Activated T-cell treated with anti-CD3 and anti-CD28 coated beads, Interleukin-2, amount 50 U/mL, for 1 hour (primary cell): Measurements from ENCODE around the gene DHRS2.
"Not testable (repeated sequence)": the region's sequence is repeated elsewhere in the genome, so short reads cannot be mapped to it uniquely, and the experiment has no call there.

ENCODE experiments used
- DNase-seq: peaks from one replicate; pipeline ENCODE4 v3.0.0-alpha.2; 2020

DHRS2 gene

DNA sequence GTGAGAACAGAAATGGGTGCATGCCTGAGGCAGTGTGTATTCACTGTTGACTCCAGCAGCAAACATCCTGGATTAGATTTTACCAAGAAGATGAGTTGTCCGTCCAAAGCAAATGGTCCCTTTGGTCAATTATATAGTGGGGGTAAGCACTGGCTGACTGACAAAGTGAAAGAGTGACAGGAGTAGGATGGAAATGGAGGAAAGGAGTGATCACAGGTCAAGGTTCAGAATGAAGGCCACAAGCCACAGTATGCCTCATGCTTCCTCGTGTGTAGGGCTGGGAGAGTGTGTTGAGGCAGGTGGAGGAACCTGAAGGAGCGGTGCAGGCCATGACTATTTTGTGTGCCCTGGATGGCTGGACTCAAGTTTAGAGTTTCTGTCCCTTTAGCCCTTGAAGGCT, 14.3 kb downstream of the DHRS2 start:
- no peak for DNase-seq

DNA sequence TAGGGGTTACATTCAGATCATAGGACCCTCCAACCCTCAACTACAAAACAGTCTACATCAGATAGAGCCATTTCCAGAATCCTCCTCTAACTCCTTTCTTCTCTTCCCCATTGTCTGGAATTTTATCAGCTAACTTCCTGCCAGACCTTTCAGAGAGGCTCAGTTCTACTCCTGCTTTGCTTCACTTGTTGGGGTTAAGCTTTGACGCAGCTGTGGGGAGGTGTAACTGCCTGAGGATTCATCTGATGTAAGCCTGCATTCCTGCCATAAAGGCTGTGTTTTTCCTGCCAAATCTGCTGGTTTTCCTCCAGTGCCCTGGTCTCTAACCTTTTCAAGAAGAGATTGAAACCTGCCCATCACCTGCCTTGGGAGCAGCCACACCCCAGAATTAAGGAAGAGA, 16.9 kb downstream of the DHRS2 start:
- no peak for DNase-seq

DNA sequence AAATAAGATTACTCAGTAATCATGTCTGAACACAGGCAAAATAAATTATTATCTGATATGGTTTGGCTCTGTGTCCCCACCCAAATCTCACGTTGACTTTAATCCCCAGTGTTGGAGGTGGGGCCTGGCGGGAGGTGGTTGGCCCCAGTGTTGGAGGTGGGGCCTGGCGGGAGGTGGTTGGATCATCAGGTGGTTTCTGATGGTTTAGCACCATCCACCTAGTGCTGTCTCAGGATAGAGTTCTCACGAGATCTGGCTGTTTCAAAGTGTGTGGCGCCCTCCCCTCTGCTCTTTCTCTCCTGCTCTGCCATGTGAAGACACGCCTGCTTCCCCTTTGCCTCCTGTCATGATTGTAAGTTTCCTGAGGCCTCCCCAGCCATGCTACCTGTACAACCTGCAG, 18.1 kb downstream of the DHRS2 start:
- DNase-seq: no peak

DNA sequence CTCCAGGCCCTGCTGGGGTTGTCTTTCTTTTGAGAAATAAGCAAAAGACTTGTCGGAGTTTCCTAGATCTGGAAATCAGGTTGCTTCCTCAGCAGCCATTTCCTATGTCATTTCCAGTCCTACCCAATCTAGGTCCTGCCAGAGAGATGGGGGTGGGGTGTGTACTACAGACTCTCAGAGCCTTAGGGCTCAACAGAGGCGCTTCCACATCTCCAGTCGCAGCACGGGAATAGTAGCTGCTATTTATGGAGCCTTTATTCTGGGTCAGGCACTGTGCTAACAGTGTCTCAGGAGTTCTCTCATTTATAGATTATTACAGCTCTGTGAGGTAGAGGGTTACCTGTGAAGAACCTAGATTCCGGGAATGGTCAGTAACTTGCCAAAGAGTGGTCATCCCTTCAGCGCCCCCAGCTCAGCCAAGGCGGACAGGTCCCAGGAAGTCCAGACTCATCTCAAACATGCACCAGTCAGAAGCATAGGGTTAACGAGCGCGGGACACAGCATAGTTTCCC, 21.9 kb downstream of the DHRS2 start:
- DNase-seq: no peak

DNA sequence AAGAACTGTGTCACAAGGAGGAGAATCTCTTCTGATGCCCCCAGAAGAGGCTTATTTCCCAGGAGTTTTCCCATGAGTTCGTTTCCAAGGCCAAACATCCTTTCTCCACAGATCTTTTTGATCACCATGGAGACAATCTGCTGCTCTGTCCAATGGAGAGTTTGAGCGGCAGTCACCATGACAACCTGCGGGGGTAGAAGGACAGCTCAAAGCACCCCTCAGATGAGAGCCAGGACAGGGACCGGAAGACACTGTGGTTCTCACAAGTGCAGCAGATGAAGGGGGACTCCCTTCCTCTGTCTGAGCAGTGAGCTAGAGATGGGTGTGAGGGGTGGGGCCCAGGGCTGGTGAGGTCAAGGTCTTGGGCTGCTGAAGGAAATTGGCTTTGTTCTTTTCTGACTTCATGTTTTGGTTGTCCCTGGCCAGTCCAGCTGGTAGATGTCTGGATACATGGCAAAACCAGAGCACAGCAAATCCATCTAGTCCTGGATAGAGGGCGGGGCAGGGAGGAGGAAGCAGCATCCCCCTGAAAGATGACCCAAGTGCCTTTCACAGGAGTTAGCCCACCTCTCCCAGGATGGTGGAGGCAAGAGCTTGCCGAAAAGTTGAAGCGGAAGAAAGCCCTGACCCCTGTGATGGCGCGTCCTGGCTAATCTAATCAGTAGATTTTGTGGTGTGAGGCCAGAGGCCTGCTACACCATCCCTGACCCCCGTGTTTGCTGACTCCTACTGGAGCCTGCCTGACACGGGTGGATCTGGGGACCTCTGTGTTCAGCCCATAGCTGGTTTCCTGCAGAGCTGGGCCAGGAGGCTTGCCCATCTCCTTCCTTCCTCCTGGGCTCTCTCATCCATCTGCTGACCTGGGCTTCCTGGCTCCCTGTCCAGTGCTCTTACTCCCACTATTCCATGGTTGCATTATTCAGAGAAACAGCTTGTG, 24.4 kb downstream of the DHRS2 start:
- no peak for DNase-seq

DNA sequence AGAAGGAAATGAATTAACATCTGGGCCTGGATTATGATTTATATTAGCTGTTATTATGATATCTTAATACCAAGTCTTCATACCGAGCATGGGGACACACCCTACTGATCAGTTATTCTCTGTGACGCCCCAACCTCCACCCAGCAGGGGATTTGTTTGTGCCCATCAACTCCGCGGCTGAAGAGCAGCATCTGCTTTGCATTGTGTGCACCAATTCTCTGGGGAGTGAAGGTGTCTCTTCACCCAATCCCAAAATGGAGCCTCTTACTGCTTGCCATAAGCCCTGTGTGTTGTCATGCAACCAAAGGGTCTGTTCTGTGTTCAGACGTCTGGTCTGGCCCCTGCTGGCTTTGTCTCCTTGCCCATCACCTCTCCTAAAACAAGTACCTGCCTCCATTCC, 25.4 kb downstream of the DHRS2 start:
- DNase-seq: no peak

DNA sequence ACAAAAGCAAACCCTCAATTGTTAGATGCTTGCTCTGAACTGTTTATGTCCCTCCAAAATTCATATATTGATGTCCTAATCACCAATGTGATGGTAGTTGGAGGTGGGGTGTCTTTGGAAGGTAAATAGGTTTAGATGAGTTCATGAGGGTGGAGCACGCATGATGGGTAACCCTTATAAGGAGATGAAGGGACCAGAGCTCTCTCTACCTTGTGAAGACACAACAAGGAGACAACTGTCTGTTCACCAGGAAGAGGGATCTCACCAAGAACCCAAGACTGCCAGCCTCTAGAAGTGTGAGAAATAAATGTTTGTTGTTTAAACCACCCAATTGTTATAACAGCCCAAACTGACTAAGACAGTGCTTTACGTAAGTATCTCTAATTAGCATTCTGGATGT, 27.0 kb downstream of the DHRS2 start:
- DNase-seq: no peak

DNA sequence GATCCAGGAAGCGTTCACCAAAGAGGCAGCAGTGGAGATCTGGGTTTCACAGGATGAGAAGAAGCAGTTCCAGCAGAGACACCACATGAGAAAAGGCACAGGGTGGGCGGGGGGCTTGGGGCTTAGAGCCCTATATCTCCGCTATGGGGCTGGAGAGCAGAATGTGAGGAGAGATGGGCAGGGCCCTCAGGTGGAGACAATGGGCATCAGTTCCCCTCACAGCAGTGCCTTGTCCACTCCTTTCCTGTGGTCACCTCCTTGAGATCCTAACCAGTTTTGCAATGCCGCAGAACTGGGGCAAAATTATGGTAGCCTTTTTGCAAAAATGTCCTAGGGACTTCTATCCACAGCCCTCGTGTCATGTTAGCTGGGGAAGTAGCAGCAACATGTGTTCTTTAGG, 27.5 kb downstream of the DHRS2 start:
- DNase-seq: no peak

DNA sequence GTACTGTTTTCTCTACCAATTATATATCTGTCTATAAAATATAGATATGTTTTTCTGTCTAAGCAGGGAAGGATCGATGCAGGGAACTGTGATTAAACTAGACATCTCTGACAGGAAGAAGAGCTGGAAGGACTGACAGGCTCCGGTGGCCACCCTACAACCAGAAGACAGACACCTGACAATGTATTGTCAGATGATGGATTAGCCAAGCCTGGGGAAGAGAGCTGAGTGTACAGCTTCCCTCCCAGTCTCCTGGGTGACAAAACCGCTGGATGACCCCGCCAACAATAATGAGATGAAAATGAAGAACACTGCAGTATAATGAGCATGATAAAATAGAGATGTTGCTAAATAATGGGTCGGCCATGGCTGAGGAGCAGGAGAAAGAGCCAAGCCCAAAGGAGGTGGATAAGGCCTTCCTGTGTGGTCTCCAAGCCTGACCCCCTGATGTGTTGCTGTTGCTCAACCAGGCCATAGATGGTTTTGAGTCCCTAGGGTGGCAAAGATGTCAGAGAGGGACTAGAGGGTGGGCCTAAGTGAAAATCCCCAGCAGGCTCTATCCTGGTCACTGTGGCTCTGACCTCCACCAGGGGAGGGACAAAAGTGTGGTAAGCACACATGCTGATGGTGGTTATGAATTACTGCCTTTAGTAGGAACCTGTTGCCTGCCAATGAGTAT, 28.2 kb downstream of the DHRS2 start:
- DNase-seq: no peak

DNA sequence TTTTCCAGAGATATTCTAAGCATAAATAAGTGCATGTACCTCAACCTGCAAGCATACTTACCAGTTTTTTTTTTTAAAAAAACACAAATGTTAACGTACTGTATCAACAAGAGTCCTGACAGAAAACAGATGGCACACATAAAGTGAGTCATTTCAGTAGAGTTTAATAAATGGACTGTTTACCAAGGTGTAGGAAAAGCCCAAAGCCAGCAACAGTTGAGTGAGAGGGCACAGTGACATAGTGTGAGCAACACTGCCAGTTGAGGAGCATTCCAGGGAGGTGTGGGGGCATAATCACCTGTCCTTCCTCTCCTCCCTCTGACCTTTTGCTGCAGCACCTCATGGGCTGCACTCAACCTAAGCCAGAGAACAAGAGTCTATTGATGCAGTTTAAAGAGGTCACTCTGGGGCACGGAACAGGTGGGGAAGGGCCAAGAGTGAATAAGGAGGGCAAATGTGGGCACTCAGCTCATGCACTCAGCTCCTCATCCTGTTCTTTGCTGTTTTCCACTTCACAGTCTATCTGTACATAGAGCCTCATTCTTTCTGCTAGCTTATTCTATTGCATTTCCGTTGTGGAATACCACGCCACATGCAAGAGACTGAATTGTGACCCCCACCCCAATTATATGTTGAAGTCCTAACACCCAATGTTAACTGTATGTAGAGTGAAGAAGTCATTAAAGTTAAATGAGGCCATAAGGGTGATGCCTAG, 29.3 kb downstream of the DHRS2 start:
- DNase-seq: no peak

DNA sequence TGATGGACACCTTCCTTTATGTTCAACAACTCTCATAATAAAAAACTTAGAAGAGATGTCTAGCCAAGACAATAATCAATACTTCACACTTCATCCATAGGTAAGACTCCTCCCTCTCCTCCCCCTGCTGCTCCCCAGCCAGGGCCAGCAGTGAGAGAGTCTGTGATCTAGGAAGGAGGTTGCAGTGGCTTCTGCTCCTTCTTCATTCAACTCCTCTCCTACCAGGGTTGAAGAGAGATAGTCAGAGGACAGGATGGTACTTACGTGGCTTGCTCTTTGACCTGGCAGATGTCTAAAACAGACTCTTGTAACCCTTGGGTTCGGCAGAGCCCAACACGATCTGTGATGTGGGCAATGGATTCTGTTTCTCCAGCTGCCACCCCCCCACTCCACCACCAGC, 31.0 kb downstream of the DHRS2 start:
- no peak for DNase-seq

DNA sequence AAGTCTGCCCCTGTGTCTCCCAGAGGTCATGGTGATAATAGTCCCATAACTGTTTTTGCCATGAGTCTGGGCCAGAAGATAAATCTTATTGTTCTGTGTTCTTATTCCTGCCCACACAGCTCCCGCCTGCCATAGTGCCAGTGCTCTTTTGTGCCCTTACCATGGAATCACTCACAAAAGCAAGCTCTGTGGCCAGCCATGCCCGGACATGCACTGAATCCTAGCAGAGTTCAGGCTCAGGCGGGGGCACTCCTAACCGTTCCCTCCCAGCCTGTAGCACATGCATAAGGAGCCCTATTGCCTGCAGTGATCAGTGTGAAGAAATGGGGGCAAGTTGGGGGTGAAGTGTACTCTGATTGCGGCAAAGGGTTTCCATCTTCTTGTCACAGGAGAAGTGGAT, 33.3 kb downstream of the DHRS2 start:
- DNase-seq: no peak

DNA sequence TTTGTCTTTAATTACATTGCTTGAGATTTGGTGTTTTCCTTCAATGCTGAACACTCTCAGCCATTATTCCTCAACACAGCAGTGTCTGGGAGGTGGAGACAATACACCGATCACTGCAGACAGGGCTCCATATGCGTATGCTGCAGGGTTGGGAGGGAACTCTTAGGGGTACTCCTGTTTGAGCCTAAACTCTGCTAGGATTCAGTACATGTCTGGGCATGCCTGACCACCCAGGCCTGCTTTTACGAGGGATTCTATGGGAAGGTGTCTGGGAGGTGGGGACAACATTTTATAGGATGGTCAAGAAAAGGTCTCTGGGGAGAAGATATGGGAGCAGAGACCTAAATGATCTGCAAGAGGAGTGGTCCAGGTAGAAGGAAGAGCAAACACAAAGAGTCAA, 34.3 kb downstream of the DHRS2 start:
- no peak for DNase-seq

DNA sequence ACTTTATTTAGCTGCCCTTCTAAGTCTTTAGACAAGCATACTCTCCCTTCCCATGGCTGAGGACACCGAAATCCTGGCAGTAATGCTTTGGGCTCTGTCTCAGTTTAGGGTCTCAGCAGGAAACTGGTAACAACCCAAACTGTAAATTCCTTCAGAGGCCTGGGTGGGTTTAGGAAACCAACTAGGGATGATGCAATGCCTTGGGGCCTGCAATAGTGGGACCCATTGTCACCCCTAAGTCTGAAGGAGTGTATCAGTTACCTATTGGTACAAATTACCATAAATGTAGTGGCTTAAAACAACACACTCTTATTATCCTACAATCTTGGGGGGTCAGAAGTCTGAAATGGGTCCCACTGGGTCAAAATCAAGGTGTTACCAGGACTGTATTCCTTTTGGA, 36.0 kb downstream of the DHRS2 start:
- no peak for DNase-seq

DNA sequence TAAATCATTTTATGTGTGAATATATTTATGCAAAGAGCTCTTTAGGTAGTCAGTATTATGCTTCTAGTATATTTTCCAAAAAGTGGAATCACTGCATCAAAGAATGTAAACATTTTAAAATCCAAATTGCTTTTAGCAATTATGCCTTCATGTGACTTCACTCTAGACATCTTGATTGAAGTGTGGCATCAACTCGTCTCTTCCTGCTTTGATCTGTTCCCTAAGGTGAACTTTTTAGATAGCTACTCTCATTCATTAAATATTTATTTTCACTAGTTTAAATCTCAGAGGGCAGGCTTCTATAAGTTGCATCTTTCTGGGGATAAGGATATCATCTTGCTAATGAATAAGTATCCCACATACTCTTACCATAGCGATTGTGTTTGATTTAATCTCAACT, 39.2 kb downstream of the DHRS2 start:
- no peak for DNase-seq

DNA sequence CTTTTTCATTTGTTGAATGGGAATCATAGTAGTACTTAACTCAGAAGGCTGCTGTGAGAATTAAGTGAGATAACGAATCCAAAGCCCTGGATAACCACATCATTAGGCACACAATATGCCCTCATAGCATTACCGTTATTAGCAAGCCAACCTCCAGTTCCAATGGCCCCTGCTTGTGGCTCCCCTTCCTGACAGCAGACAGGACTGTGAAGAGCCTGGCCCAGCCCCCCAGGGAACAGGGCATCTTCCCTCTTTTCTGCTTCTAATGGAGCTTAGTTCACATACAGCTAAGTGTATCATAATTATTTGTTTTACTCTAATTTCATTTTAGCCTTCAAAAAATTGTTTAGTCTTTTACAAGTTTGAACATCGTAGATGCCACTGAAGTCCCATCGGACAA, 39.7 kb downstream of the DHRS2 start:
- DNase-seq: no peak

DNA sequence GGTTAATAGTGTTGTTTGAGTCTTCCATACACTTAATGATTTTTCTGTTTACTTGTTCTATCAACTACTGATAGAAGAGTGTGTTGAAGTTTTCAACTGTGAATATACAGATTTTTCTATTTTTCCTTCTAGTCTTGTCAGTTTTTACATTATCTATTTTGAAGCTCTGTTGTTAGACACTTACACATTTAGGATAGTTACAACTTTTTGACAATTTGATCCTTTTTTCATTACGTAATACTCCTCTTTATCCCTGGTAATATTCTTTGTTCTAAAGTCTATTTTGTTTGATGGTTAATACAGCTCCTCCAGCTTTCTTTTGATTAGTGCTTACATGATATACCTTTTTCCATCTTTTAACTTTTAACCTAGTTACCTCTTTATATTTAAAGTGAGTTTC, 45.2 kb downstream of the DHRS2 start:
- DNase-seq: no peak

DNA sequence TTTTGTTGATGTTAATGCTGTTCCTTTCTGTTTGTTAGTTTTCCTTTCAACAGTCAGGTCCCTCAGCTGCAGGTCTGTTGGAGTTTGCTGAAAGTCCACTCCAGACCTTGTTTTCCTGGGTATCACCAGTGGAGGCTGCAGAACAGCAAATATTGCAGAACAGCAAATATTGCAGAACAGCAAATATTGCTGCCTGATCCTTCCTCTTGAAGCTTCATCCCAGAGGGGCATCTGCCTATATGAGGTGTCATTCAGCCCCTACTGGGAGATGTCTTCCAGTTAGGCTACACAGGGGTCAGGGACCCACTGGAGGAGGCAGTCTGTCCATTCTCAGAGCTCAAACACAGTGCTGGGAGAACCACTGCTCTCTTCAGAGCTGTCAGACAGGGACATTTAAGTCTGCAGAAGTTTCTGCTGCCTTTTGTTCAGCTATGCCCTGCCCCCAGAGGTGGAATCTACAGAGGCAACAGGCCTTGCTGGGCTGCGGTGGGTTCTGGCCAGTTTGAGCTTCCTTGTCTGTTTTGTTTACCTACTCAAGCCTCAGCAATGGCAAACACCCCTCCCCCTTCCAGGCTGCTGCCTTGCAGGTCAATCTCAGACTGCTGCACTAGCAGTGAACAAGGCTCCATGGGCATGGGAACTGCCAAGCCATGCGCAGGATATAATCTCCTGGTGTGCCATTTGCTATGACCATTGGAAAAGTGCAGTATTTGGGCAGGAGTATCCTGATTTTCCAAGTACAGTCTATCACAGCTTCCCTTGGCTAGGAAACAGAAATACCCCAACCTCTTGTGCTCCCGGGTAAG, 53.7 kb downstream of the DHRS2 start:
- DNase-seq: not testable (repeated sequence)

DNA sequence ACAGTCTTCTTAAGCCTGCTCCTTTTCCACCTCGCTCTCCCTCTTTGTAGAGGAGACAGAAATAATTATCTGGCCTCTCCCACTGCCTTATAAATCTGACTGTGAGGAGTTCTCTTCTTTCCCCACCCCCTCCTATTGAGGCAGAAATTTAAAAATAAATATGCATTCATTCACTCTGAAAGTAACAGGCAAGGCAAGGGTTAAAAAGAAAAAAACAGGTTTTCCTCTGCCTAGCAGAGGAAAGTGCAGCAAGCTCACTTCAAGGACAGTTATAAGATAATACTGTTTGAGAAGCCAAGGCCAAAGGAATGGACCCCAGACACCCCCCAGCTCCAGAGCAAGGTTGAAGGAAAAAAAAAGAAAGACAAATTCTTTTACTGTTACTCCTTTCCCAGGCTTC, 56.3 kb downstream of the DHRS2 start:
- no peak for DNase-seq

DNA sequence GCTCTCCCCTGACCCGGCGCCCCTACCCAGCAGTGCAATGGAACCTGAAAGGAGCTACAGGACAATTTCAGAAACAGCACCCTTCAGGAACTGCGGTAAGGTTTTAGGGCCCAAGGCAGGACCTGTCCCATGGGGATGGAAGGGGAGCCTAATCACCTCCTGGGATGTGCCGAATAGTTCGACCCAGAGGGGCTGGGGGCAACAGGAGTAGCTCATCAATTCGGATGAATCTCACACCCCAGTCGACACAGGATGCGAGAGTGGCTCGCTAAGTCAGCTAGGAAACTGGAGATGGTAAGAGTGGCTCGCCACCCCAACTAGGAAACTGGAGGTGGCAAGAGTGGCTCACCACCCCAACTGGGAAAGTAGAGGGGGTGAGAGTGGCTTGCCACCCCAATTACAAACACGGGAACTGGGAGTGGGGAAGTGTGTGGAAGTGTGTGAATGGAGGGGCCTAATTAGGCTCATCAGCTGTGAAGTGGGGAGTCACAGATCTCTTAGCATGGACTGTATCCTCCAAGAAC, 57.1 kb downstream of the DHRS2 start:
- DNase-seq: no peak

DNA sequence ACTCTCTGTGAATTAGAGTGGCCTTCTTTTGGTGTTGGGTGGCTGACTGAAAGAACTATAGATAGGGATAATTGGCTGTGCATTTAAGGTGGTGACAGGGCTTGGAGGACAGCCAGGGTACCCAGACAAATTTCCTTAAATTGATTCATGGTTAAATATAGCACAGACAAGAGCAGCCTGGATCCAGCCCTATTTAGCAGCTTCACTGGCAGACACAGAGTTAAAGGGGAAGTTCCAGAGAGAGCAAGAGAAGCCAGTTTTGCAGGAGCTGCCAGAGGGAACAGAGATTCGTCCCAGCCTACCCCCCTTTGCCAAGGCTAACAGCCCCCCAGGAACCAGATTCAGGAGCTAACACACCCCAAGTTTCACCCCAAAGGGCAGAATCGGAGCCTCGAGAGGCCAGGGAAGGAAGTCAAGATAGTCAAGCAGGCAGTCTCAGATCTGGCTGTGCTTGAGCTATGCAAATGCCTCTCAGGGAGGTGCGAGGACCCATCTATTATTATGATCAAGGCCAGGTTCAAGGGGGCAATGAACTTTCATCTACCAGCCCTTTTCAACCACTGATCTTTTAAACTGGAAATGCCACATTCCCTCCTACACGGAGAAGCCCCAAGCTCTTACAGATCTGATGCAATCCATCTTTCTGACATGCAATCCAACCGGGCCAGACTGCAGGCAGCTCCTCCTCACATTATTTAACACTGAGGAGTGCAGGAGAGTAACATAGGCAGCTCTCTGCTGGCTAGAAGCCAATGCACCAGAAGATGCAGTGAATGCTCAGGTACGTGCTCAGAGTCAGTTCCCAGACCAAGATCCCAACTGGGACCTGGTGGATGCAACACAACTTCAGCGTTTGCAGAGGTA, 58.2 kb downstream of the DHRS2 start:
- no peak for DNase-seq
